Stimulated activated CD8-positive, alpha-beta memory T cell treated with anti-CD3 and anti-CD28 coated beads, Interleukin-7, amount 100 ng/mL, for 48 hours (primary cell): ENCODE results near the gene SF3B1.
"Not testable (repeated sequence)": the region's sequence is repeated elsewhere in the genome, so short reads cannot be mapped to it uniquely, and the experiment has no call there.

Source experiments
- DNase-seq, 2 donors: peaks; one replicate each; pipeline ENCODE4 v3.0.0-alpha.2; 2020; ENCODE audit warnings: low read depth in 1 of 2; ENCODE audit errors: extremely low read depth in 1 of 2

The SF3B1 gene

GRCh38 chr2:197435598-197436420 lies 981 bp upstream of the SF3B1 start:
- DNase-seq = no peak

- DNase-seq = no peak
Measured at GRCh38 chr2:197433780-197434438, 919 bp downstream of the SF3B1 start.

GRCh38 chr2:197432527-197432926 lies 2.3 kb downstream of the SF3B1 start:
- DNase-seq = not testable (repeated sequence)

- no peak for DNase-seq
Measured at GRCh38 chr2:197431858-197432257, 3.0 kb downstream of the SF3B1 start.

- no peak for DNase-seq
Measured at GRCh38 chr2:197427986-197428385, 6.8 kb downstream of the SF3B1 start.

GRCh38 chr2:197426723-197427603 lies 7.9 kb downstream of the SF3B1 start:
- DNase-seq = no peak

- no peak for DNase-seq
Measured at GRCh38 chr2:197425550-197425949, 9.3 kb downstream of the SF3B1 start.

- no peak for DNase-seq
Measured at GRCh38 chr2:197423307-197423706, 11.5 kb downstream of the SF3B1 start.

GRCh38 chr2:197419438-197419837 lies 15.4 kb downstream of the SF3B1 start:
- DNase-seq = no peak

GRCh38 chr2:197416268-197416667 lies 18.6 kb downstream of the SF3B1 start:
- DNase-seq = no peak

- DNase-seq = no peak
Measured at GRCh38 chr2:197414515-197414914, 20.3 kb downstream of the SF3B1 start.

GRCh38 chr2:197414039-197414438 lies 20.8 kb downstream of the SF3B1 start:
- no peak for DNase-seq

- no peak for DNase-seq
Measured at GRCh38 chr2:197405582-197405981, 29.2 kb downstream of the SF3B1 start.

GRCh38 chr2:197399887-197400540 lies 34.8 kb downstream of the SF3B1 start:
- no peak for DNase-seq

GRCh38 chr2:197398913-197399312 lies 35.9 kb downstream of the SF3B1 start:
- no peak for DNase-seq

- no peak for DNase-seq
Measured at GRCh38 chr2:197391220-197391717, 43.6 kb downstream of the SF3B1 start.

GRCh38 chr2:197388866-197389587 lies 45.8 kb downstream of the SF3B1 start:
- DNase-seq = no peak

GRCh38 chr2:197387179-197387578 lies 47.6 kb downstream of the SF3B1 start:
- no peak for DNase-seq

GRCh38 chr2:197386242-197386641 lies 48.6 kb downstream of the SF3B1 start:
- no peak for DNase-seq

- DNase-seq = no peak
Measured at GRCh38 chr2:197383825-197384224, 51.0 kb downstream of the SF3B1 start.
